Smooth muscle cell of trachea (primary cell): Measurements from ENCODE around the gene LIPH. TPM values are rescaled to one million over a fixed set of nuclear protein-coding genes. Genes with fewer than 3 reads are reported as not detected.

ENCODE experiments used
- total RNA-seq: library from RNA; depleted of rRNA; stranded (reverse); fragments of >200 nt; gene quantifications from 2 replicates; pipeline ENCODE4 v1.2.1, GENCODE V29; 2014

The LIPH gene
- not detected in 2 replicates for total RNA-seq

GRCh38 chr3:185552358-185552877 lies at the start of gene LIPH:
LIPH (minus strand) TSS chr3:185552588; CDS start chr3:185552471, 117 bp downstream.

DNA sequence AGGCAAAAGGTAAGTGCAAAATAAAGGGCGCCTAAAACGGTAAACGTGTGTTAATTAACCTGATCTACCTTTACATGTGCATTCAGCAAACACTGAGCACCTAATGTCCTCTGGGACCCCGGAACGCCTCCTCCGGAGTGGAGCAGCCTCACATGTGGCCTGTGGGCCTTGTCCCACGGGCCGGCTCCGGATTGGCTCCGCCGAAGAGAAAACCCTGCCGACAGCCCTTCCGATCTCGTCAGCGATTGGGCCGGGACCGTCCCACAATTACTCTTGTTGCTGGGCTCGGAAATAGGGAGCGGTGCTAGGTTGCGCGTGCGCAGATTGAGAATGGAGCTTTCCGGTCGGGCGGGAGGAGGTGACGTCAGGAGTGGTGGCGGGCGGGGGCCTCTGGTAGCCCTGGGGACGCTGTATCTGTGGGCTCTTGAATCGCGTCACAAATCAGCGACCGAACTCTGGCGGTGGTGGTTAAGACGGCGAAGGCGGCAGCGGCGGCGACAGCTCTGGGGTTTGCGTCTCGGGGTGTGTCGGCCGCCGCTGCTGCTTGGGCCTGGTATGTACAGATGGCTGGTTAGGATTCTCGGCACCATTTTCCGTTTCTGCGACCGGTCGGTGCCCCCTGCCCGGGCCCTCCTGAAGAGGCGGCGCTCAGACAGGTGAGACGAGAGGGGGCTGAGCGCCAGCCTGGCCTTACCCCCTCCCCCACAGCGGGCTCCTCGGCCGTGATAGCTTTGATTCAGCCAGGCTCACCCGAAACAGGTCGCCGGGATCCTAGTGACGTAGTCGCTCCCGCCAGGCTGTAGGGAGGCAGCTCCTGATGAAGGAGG lies 33.7 kb upstream of the LIPH start, which contains the start of gene SENP2:
SENP2 (plus strand) TSS at position 437 of the 827 bp plus-strand sequence; CDS start at position 556, 119 bp downstream.

DNA sequence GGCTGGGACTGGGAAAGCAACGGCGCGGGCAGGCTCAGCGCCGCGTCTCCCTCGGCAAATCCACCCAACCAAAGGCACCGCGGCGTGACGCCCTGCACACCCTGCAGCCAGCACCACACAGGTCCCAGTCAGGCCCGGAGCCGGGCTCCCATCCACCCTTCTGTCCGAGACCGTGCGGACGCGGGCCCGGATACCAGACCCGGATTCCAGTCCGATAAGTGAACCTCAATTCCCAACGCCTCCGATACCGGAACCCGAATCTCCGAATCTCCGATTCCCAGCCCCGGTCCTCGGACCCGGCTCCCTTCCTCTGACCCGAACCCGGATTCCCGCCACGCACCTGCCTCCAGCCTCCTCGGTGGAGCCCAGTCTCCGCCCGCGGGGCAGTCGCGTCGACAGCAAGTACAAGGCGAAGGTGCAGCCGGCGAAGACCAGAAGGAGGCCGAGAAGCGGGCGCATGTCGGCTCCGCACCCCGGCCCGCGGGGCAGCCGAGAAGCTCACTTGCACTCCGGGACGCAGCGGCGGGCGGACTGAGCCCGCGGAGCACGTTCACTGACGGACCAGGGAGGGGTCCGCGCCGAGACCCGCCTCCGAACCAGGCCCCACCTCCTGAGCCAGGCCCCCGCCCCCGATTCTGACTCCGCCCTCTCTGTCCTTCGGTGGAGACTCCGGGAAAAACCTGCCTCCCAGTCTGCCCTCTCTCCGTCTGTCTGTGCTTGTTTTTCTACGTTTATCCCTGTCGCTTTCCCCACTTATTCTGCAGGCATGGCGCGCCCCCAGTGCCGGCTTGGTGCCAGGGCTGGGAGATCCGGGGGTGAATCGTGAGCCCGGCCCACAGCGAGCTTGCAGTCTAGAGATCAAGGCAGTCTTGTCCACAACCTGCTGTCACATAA lies 53.6 kb downstream of the LIPH start, which contains the start of gene TMEM41A:
TMEM41A (minus strand) TSS at position 533 of the 894 bp plus-strand sequence; CDS start at position 459, 74 bp downstream.

Other genes starting within 250 kb of the LIPH start
- gene MAP3K13, start 189.5 kb downstream of the LIPH start, total RNA-seq = 10.9 and 20.4 TPM in 2 replicates
- 8.8 and 10.0 TPM in 2 replicates for gene TMEM41A, start 53.6 kb downstream of the LIPH start, total RNA-seq
- gene SENP2, start 33.7 kb upstream of the LIPH start, total RNA-seq = 33.7 and 40.6 TPM in 2 replicates